Measurements from ENCODE around the gene GPA33.

Gene GPA33

DNA sequence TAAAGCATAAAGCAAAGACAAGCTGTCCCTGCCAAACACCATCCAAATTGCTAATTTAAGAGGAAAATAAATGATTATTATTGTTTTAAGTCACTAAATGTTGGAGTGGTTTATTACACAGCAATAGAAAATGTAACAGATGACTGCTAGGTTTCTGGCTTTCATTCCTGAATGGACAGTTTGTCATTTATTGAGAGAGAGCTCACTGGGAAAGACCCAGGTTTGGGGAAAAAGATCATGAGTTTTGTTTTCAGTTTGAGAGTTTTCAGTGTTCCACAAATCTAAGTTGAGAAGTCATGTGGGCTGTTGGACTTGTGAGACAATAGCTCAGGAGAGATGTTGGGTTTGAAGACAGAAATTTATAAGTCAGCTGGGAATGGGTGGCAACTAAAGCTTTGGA lies 5.4 kb downstream of the GPA33 start:
- Histone ChIP-seq H3K9me2 (replicated peaks; ENCODE audit: control insufficient read depth, low read length) (no peaks in the 10 kb centered on the region), H3F3A (ENCODE audit: control insufficient read depth, insufficient read depth) (no peaks in the 10 kb centered on the region), H3K36me3 (ENCODE audit: control insufficient read depth, low read length) (no peaks in the 10 kb centered on the region), H3K4me1 (ENCODE audit: control insufficient read depth, low read length) (no peaks in the 10 kb centered on the region), H3K79me2 (ENCODE audit: control insufficient read depth, low read length) (no peaks in the 10 kb centered on the region), H3K4me3 (ENCODE audit: low read length) (no peak overlapping the region), H3K4me2 (ENCODE audit: low read length) (no peak overlapping the region), H3K27me3 (ENCODE audit: control insufficient read depth, low read length) (peaks cover 34% of the 10 kb centered on the region), H4K20me1 (ENCODE audit: control insufficient read depth, insufficient read depth, low read depth, low read length) (no peaks in the 10 kb centered on the region), H3K27ac (ENCODE audit: low read depth, low read length) (no peak overlapping the region), H3K9me3 (ENCODE audit: control insufficient read depth, insufficient read depth, low read length) (no peaks in the 10 kb centered on the region)
- TF ChIP-seq, protein P1, sequence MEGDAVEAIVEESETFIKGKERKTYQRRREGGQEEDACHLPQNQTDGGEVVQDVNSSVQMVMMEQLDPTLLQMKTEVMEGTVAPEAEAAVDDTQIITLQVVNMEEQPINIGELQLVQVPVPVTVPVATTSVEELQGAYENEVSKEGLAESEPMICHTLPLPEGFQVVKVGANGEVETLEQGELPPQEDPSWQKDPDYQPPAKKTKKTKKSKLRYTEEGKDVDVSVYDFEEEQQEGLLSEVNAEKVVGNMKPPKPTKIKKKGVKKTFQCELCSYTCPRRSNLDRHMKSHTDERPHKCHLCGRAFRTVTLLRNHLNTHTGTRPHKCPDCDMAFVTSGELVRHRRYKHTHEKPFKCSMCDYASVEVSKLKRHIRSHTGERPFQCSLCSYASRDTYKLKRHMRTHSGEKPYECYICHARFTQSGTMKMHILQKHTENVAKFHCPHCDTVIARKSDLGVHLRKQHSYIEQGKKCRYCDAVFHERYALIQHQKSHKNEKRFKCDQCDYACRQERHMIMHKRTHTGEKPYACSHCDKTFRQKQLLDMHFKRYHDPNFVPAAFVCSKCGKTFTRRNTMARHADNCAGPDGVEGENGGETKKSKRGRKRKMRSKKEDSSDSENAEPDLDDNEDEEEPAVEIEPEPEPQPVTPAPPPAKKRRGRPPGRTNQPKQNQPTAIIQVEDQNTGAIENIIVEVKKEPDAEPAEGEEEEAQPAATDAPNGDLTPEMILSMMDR (IDR thresholded peaks at IDR 0.05; ENCODE audit: low read depth, low read length, poor library complexity, severe bottlenecking): no peak
- TF ChIP-seq EZH2phosphoT487 (IDR thresholded peaks at IDR 0.05; ENCODE audit: borderline replicate concordance, low read length): no peak

DNA sequence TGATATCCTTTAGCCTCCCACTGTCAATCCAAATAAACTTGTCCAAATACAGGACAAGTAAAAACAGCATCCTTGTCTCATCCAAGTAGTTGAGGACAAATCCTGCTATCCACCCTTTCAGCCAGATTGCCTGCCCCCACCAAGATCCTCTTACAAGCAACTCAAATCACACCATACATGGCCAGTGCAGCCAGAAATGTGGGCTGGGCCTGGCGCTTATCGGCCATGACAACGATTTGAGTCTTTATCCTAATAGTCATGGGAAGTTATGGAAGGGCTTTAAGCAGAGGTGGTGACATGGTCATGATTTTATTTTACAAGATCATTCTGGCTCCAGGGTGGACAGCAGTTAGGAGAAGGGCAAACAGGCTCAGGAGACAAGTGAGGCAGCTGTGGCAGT lies 6.3 kb downstream of the GPA33 start:
- H3K79me2 ChIP-seq (ENCODE audit: control insufficient read depth, low read length): no peaks in the 10 kb centered on the region
- H3K4me1 ChIP-seq (ENCODE audit: control insufficient read depth, low read length): no peaks in the 10 kb centered on the region
- no peaks in the 10 kb centered on the region for H3K36me3 ChIP-seq (ENCODE audit: control insufficient read depth, low read length)
- no peaks in the 10 kb centered on the region for H3F3A ChIP-seq (ENCODE audit: control insufficient read depth, insufficient read depth)
- H3K27ac ChIP-seq (ENCODE audit: low read depth, low read length): no peak overlapping the region
- H3K4me2 ChIP-seq (ENCODE audit: low read length): no peak overlapping the region
- H3K9me2 ChIP-seq (replicated peaks; ENCODE audit: control insufficient read depth, low read length): no peaks in the 10 kb centered on the region
- H3K27me3 ChIP-seq (ENCODE audit: control insufficient read depth, low read length): peaks cover 35% of the 10 kb centered on the region
- no peak overlapping the region for H3K4me3 ChIP-seq (ENCODE audit: low read length)
- H3K9me3 ChIP-seq (ENCODE audit: control insufficient read depth, insufficient read depth, low read length): no peaks in the 10 kb centered on the region
- no peaks in the 10 kb centered on the region for H4K20me1 ChIP-seq (ENCODE audit: control insufficient read depth, insufficient read depth, low read depth, low read length)
- TF ChIP-seq, protein P1 (IDR thresholded peaks at IDR 0.05; ENCODE audit: low read depth, low read length, poor library complexity, severe bottlenecking): no peak
- no peak for TF ChIP-seq EZH2phosphoT487 (IDR thresholded peaks at IDR 0.05; ENCODE audit: borderline replicate concordance, low read length)

- Histone ChIP-seq H3K4me1 (ENCODE audit: control insufficient read depth, low read length) (no peaks in the 10 kb centered on the region), H3K4me2 (ENCODE audit: low read length) (no peak overlapping the region), H3K79me2 (ENCODE audit: control insufficient read depth, low read length) (no peaks in the 10 kb centered on the region), H4K20me1 (ENCODE audit: control insufficient read depth, insufficient read depth, low read depth, low read length) (no peaks in the 10 kb centered on the region), H3K27me3 (ENCODE audit: control insufficient read depth, low read length) (peaks cover 37% of the 10 kb centered on the region), H3K36me3 (ENCODE audit: control insufficient read depth, low read length) (no peaks in the 10 kb centered on the region), H3K9me3 (ENCODE audit: control insufficient read depth, insufficient read depth, low read length) (no peaks in the 10 kb centered on the region), H3K9me2 (replicated peaks; ENCODE audit: control insufficient read depth, low read length) (no peaks in the 10 kb centered on the region), H3K27ac (ENCODE audit: low read depth, low read length) (no peak overlapping the region), H3F3A (ENCODE audit: control insufficient read depth, insufficient read depth) (no peaks in the 10 kb centered on the region), H3K4me3 (ENCODE audit: low read length) (no peak overlapping the region)
- TF ChIP-seq, protein P1 (IDR thresholded peaks at IDR 0.05; ENCODE audit: low read depth, low read length, poor library complexity, severe bottlenecking): no peak
- no peak for TF ChIP-seq EZH2phosphoT487 (IDR thresholded peaks at IDR 0.05; ENCODE audit: borderline replicate concordance, low read length)
Measured at GRCh38 chr1:167083066-167083665, 7.0 kb downstream of the GPA33 start.
